ENCODE results near the gene GPR148.
"Not testable (repeated sequence)": the region's sequence is repeated elsewhere in the genome, so short reads cannot be mapped to it uniquely, and the experiment has no call there.

Gene GPR148

GRCh38 chr2:130728549-130729316, at the start of gene GPR148:
TSS of gene GPR148 (plus strand) at chr2:130729070. CDS start at chr2:130729152, 82 bp downstream.
- DNase-seq (ENCODE audit: low spot score), result no peak

GRCh38 chr2:130692041-130692770, 36.7 kb upstream of the GPR148 start:
- not testable (repeated sequence) for DNase-seq (ENCODE audit: low spot score)

- DNase-seq (ENCODE audit: low spot score), result not testable (repeated sequence)
Measured at GRCh38 chr2:130693474-130693873, 35.4 kb upstream of the GPR148 start.

DNA sequence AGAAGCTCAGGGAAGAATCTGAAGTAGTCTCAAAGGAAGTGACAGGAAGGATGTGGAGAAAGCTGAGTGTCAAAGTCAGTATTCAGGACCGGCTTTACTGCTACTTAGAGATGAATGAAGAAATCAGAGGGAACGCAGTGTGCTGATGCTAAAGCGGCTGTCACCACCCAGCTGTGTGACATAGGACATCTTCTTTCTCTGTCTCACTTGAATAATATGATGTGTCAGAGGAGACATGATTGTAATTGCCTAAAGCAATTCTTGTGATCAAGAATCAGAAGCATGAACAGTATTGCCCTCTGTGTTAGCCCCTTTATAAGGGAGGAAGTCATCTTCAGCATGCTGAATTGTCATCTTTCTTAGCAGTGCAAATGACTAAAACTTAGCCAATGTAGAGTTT, 25.6 kb upstream of the GPR148 start:
- DNase-seq (ENCODE audit: low spot score), result not testable (repeated sequence)

DNA sequence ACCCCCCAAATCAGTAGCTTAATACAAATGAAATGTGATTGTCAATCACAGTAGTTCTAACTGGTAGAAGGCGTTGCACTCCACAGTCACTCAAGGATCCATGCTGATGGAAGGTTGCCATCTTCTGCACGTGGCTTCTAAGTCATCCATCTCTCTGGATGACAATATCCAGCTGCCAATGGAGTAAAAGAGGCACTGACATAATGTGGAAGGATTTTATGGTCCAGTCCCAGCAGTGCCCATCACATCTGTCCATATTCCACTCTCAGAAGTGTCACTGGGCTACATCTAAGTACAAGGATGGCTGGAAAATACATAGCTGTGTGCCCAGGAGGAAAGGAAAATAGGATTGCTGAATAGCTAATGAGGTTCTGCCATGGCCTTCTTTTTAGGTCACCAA, 14.1 kb upstream of the GPR148 start:
- not testable (repeated sequence) for DNase-seq (ENCODE audit: low spot score)

DNA sequence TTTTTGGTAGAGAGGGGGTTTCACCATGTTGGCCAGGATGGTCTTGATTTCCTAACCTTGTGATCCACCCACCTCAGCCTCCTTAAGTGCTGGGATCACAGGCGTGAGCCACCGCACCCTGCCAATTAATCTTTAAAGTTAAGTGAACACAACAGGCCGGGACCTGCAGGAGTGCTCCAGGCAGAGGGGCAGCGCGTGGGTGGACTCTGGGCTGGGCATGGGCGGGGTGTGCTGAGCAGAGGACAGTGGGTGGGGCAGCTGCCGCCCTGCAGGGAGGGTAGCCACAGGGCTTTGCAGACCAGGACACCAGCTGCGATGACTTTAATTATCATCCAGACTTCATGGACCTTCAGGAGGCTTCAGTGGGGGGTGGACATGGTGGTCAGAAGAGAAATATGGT, 8.8 kb upstream of the GPR148 start:
- DNase-seq (ENCODE audit: low spot score), result no peak

- no peak for DNase-seq (ENCODE audit: low spot score)
Measured at GRCh38 chr2:130720528-130720927, 8.3 kb upstream of the GPR148 start.

DNA sequence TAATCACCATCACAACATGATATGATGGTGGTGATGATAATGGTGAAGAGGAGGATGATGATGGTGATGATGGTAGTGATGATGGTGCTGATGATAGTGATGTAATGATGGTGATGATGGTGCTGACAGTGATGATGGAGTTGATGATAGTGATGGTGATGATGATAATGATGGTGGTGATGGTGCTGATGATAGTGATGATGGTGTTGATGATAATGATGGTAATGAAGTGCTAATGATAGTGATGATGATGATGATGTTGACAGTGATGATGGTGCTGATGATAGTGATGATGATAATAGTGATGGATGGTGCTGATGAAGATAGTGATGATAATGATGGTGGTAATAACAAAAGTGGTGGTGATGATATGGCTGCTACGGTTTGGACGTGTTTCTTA, 4.4 kb upstream of the GPR148 start:
- no peak for DNase-seq (ENCODE audit: low spot score)

DNA sequence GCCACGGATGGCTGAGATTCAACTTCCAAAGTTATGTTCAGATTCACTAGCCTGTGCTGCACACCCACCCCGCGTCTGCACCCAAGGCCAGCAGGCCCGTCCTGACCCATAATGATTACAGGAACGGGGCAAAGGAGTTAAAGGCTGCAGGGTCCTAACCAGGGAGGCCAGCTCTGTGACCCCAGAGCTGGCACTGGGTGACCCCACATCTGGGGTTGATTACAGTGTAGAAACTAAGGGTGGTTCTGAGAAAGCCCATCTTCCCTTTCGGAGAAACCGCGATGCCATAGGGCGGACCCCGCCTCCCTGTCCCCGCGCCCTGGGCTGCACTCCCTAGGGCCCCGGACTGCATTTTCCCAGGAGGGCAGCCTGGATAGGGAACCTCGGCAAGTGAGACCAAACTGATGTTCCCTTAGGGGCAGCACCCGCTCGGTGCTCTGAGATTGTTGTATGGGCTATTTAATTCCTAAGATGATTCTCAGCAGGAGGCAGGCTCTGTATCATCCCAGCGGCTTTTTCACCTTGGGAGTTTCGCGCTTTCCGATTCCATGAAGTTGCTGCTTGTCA, 2.2 kb upstream of the GPR148 start:
- DNase-seq (ENCODE audit: low spot score), result no peak

- no peak for DNase-seq (ENCODE audit: low spot score)
Measured at GRCh38 chr2:130727286-130727924, 1.5 kb upstream of the GPR148 start.

GRCh38 chr2:130728007-130728454, 839 bp upstream of the GPR148 start:
- DNase-seq (ENCODE audit: low spot score), result no peak

- no peak for DNase-seq (ENCODE audit: low spot score)
Measured at GRCh38 chr2:130729322-130730299, 741 bp downstream of the GPR148 start.

DNA sequence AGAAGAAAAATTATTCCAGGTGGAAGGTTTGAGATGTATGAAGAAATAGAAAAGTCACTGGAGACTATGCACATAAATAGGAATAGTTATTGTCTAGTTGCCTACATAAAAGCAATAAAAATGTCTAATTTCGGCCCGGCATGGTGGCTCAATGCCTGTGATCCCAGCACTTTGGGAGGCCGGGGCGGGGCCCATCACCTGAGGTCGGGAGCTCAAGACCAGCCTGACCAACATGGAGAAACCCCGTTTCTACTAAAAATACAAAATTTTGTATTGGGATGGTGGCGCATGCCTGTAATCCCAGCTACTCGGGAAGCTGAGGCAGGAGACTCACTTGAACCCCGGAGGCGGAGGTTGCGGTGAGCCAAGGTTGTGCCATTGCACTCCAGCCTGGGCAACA, 3.4 kb downstream of the GPR148 start:
- DNase-seq (ENCODE audit: low spot score), result not testable (repeated sequence)

- DNase-seq (ENCODE audit: low spot score), result no peak
Measured at GRCh38 chr2:130735200-130735599, 6.3 kb downstream of the GPR148 start.

- DNase-seq (ENCODE audit: low spot score), result no peak
Measured at GRCh38 chr2:130736487-130736886, 7.6 kb downstream of the GPR148 start.

DNA sequence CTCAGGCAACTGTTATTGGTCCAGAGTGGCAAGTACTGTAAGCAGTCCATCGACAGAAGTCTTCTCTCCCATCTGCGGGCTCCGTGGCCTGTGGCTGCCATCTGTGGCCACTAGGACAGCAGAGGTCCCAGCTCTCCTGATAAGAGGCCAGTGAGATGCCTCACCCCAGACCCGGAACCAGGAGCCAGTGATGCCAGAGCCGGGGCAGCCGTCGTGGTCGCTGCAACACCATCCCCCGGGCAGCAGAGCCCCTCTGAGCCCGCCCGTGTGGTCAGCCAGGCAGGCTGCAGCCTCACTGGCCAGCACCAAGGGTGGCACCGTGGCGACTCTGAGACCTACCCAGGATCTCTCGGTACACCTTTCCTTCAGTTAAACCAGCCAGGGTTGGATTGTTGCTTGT, 8.7 kb downstream of the GPR148 start:
- no peak for DNase-seq (ENCODE audit: low spot score)

DNA sequence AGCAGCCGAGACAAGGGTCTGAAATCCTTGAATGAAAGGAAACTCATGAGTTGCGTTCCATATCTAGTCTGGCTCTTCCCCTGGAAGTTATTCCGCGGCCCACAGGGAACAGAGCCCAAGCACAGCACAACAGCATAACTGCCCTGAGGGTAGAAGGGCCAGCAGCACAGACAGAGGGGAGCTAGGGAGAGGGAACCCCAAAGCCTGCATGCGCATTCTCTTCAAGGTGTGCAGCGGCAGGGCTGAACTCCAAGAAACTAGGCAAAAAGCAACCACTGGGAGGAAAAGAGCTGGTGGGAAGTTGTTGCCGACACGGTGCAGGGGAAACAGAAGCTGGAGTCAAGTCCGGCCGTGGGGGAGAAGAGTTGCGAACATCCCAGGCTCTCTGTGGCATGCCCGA, 11.8 kb downstream of the GPR148 start:
- no peak for DNase-seq (ENCODE audit: low spot score)

DNA sequence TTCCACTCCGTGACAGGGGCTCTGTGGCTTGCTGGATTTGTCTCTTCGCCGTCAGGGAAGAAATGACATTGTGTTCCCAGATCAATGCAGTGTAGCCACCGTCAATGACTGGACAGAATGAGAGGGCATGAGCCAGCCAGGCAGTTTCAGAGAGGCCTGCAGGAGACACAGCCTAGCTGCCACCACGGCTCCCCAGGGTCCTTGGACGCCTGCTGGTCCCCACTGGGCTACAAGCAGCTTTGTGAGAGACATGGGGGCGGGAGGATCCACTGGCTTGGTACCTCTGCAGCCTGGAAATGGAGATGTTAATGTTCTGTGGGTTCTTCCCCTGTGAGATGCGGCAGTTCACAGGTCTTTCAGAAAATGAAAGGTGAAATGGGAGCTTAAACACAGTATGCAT, 14.4 kb downstream of the GPR148 start:
- DNase-seq (ENCODE audit: low spot score), result no peak

DNA sequence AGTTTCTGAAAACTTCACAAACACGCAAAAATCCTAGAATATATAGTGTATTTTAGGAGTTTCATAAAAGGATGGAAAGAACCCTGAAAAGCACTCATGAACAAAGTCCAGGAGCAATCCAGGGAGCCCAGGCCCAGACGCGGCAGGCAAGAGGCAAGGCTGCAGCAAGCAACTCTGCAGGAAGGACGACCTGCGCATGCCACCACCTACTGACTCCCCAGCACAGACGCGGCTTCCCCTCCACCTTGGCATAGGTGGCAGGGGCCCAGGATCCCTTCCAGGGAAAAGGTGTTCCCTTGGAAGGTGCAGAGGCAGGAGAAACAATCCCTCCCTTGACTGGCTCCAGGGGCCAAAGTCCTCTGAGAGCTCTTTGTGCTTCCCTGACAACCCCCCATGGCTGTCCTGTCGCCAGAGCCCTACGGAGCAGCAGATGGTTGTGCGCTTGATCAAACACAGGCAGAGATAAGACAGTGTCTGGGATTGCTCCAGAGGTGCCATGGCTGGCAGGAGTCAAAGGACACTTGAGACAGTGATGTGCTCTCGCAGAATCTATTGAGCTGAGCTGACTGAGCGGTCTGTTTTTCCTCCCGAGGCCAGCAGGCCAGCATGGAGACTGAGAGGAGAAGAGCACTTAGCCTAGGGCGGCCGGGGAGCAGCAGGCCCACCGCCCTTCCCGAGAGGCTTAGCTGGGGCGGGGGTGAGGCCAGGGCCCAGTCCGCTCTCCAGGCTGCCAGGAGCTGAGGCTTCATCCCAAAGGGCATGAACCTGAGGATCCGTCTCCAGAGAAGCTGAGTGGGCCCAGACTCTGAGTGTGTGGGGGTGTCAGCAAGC, 15.6 kb downstream of the GPR148 start:
- DNase-seq (ENCODE audit: low spot score), result peak; percentile 47

DNA sequence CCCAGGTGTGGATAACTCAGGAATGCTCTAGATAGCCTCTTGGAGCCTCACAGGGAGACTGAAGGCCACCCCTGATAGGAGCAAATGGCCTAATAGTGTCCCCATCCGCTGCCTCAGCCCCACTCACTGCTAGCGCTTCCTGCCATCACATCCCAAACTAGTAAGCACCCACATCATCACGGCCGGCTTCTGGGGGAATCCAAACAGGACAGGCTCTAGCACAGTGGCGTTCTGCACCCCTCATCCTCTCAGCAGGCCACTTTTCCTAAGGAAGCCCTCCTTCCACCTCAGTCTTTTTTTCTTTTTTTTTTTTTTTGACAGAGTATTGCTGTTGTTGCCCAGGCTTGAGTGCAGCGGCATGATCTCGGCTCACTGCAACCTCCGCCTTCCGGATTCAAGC, 20.2 kb downstream of the GPR148 start:
- no peak for DNase-seq (ENCODE audit: low spot score)

All from HuH-7.5 (cell line).